HepG2 (cell line): Measurements from ENCODE around the gene CASZ1. TPM values are rescaled to one million over a fixed set of nuclear protein-coding genes. Genes with fewer than 3 reads are reported as not detected.

ENCODE experiments used
- CCDC6 ChIP-seq: sonication (generic); formaldehyde crosslinking; IDR thresholded peaks from 2 replicates; pipeline ENCODE4 v1.8.1; 2022; ENCODE audit warnings: mild to moderate bottlenecking, missing genetic modification reagents, moderate library complexity
- KLF6 ChIP-seq: IDR thresholded peaks from 2 replicates; pipeline ENCODE4 v1.8.0; 2016; ENCODE audit warnings: missing biosample characterization, missing genetic modification reagents
- PLRG1 ChIP-seq: fragments of 450-650 bp; conservative IDR thresholded peaks from 2 replicates; pipeline ENCODE4 v1.6.1; 2016
- PTBP1 ChIP-seq: fragments of 200-400 bp; formaldehyde crosslinking; IDR thresholded peaks from 2 replicates; pipeline ENCODE4 v1.6.1; 2018; ENCODE audit warnings: low read length, low read depth; ENCODE audit not compliant: poor library complexity, severe bottlenecking
- RFX5 ChIP-seq: IDR thresholded peaks from 2 replicates; pipeline ENCODE4 v1.6.1; 2011; ENCODE audit warnings: low read depth, low read length, improper control_type of control experiment
- SIX4 ChIP-seq: sonication (generic); formaldehyde crosslinking; IDR thresholded peaks from 2 replicates; pipeline ENCODE4 v1.4.0; 2020; ENCODE audit warnings: missing genetic modification reagents
- TARDBP ChIP-seq: sonication (generic); formaldehyde crosslinking; IDR thresholded peaks from 2 replicates; pipeline ENCODE4 v1.8.0; 2022; ENCODE audit warnings: mild to moderate bottlenecking, missing genetic modification reagents
- ZFP36L1 ChIP-seq: sonication (generic); formaldehyde crosslinking; IDR thresholded peaks from 2 replicates; pipeline ENCODE4 v1.8.0; 2022; ENCODE audit warnings: mild to moderate bottlenecking, missing genetic modification reagents, moderate library complexity
- ZMYM3 ChIP-seq: sonication (generic); formaldehyde crosslinking; IDR thresholded peaks from 2 replicates; pipeline ENCODE4 v1.5.1; 2020; ENCODE audit warnings: mild to moderate bottlenecking, missing genetic modification reagents
- ZNF616 ChIP-seq: sonication (generic); formaldehyde crosslinking; IDR thresholded peaks from 2 replicates; pipeline ENCODE4 v1.5.0; 2020; ENCODE audit warnings: low read depth, mild to moderate bottlenecking, missing genetic modification reagents
- ZNF790 ChIP-seq: sonication (generic); formaldehyde crosslinking; IDR thresholded peaks from 2 replicates; pipeline ENCODE4 v1.8.0; 2022; ENCODE audit warnings: missing genetic modification reagents, mild to moderate bottlenecking, borderline replicate concordance
- polyA plus RNA-seq, 8 experiments: library from polyadenylated mRNA; depleted of rRNA in 3 of 8; stranded (reverse) in 7 of 8; unstranded in 1 of 8; fragments of >200 nt; fragmentation: Illumina TruSeq in 4 of 8; extraction: Trizol in 4 of 8; gene quantifications; 2 replicates each; pipeline versions ENCODE4 v1.2.1 to v1.2.3, GENCODE V29; 2011 to 2016; ENCODE audit warnings: low read depth in 4 of 8, missing spikeins in 1 of 8, mixed read lengths in 1 of 8; ENCODE audit not compliant: insufficient read depth in 1 of 8
- total RNA-seq, 5 experiments: library from RNA; depleted of rRNA; stranded (reverse); fragments of >200 nt; fragmentation: Illumina TruSeq; extraction: Trizol; gene quantifications; 2 replicates each; pipeline ENCODE4 v1.2.3, GENCODE V29; 2016; ENCODE audit warnings: low read depth in 1 of 5
- TF ChIP-seq, protein P1 (sequence below): sonication (generic); formaldehyde crosslinking; IDR thresholded peaks from 2 replicates; pipeline ENCODE4 v1.9.0; 2021; ENCODE audit warnings: mild to moderate bottlenecking, missing genetic modification reagents
- TF ChIP-seq, protein P2 (sequence below): sonication (generic); formaldehyde crosslinking; IDR thresholded peaks from 2 replicates; pipeline ENCODE4 v1.8.0; 2022; ENCODE audit warnings: missing genetic modification reagents, mild to moderate bottlenecking, moderate library complexity, borderline replicate concordance
- TF ChIP-seq, protein P3 (sequence below): sonication (generic); formaldehyde crosslinking; IDR thresholded peaks from 2 replicates; pipeline ENCODE4 v1.5.0; 2020; ENCODE audit warnings: missing genetic modification reagents, mild to moderate bottlenecking, borderline replicate concordance
- TF ChIP-seq, protein P4 (sequence below): sonication (generic); formaldehyde crosslinking; IDR thresholded peaks from 2 replicates; pipeline ENCODE4 v1.9.0; 2021; ENCODE audit warnings: missing genetic modification reagents, borderline replicate concordance

CASZ1 gene
- total and polyA plus RNA-seq, 2 of the 13 experiments (the other 11 are each of a cell fraction or from before 2014, with no cell fraction given), result 1.9 to 3.7 TPM

DNA sequence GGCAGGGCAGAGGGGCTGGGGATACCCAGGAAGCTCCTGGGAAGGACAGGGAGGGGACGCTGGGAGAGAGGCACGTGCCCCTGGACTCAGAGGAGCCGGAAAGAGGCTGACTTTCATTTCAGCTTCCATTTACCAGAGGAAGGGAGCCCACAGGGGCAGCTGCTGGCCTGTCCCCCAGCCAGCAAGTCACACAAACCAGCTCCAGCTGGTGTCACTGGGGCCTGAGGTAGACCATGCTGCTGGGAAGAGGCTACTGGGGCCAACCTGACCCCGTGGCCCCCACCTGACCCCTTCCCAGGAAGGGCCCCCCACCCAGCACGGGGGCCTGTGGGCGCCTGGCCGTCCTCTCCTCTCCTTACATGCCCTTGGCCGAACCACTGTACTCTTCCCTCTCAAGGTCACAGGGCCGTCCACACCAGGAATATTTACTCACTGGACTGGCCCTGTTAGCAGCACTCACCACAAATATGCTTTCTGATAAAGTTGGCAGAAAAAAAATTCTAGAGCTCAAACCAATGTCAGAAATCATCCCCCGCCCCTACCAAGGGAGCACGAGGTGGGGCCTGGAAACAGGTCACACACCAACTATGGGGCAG lies 110.5 kb downstream of the CASZ1 start (continued):
- TF ChIP-seq ZNF616 (CRISPR knock-in tag) (no peak), RFX5 (no peak), ZMYM3 (CRISPR knock-in tag) (peak; percentile 46; the same call in 1 of the 2 replicates), ZFP36L1 (no peak), CCDC6 (CRISPR knock-in tag) (no peak; the same call in 1 of the 2 replicates), PLRG1 (no peak), SIX4 (CRISPR knock-in tag) (peak; percentile 35; the same call in 1 of the 2 replicates), KLF6 (CRISPR knock-in tag) (0 out of 2 replicates have a peak, but pooled peaks have one; percentile 13), PTBP1 (no peak), ZNF790 (CRISPR knock-in tag) (no peak), TARDBP (CRISPR knock-in tag) (peak; percentile 33; the same call in 1 of the 2 replicates)
- TF ChIP-seq, protein P1, sequence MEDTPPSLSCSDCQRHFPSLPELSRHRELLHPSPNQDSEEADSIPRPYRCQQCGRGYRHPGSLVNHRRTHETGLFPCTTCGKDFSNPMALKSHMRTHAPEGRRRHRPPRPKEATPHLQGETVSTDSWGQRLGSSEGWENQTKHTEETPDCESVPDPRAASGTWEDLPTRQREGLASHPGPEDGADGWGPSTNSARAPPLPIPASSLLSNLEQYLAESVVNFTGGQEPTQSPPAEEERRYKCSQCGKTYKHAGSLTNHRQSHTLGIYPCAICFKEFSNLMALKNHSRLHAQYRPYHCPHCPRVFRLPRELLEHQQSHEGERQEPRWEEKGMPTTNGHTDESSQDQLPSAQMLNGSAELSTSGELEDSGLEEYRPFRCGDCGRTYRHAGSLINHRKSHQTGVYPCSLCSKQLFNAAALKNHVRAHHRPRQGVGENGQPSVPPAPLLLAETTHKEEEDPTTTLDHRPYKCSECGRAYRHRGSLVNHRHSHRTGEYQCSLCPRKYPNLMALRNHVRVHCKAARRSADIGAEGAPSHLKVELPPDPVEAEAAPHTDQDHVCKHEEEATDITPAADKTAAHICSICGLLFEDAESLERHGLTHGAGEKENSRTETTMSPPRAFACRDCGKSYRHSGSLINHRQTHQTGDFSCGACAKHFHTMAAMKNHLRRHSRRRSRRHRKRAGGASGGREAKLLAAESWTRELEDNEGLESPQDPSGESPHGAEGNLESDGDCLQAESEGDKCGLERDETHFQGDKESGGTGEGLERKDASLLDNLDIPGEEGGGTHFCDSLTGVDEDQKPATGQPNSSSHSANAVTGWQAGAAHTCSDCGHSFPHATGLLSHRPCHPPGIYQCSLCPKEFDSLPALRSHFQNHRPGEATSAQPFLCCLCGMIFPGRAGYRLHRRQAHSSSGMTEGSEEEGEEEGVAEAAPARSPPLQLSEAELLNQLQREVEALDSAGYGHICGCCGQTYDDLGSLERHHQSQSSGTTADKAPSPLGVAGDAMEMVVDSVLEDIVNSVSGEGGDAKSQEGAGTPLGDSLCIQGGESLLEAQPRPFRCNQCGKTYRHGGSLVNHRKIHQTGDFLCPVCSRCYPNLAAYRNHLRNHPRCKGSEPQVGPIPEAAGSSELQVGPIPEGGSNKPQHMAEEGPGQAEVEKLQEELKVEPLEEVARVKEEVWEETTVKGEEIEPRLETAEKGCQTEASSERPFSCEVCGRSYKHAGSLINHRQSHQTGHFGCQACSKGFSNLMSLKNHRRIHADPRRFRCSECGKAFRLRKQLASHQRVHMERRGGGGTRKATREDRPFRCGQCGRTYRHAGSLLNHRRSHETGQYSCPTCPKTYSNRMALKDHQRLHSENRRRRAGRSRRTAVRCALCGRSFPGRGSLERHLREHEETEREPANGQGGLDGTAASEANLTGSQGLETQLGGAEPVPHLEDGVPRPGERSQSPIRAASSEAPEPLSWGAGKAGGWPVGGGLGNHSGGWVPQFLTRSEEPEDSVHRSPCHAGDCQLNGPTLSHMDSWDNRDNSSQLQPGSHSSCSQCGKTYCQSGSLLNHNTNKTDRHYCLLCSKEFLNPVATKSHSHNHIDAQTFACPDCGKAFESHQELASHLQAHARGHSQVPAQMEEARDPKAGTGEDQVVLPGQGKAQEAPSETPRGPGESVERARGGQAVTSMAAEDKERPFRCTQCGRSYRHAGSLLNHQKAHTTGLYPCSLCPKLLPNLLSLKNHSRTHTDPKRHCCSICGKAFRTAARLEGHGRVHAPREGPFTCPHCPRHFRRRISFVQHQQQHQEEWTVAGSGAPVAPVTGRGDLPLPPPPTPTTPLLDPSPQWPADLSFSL, result no peak
- TF ChIP-seq, protein P2, sequence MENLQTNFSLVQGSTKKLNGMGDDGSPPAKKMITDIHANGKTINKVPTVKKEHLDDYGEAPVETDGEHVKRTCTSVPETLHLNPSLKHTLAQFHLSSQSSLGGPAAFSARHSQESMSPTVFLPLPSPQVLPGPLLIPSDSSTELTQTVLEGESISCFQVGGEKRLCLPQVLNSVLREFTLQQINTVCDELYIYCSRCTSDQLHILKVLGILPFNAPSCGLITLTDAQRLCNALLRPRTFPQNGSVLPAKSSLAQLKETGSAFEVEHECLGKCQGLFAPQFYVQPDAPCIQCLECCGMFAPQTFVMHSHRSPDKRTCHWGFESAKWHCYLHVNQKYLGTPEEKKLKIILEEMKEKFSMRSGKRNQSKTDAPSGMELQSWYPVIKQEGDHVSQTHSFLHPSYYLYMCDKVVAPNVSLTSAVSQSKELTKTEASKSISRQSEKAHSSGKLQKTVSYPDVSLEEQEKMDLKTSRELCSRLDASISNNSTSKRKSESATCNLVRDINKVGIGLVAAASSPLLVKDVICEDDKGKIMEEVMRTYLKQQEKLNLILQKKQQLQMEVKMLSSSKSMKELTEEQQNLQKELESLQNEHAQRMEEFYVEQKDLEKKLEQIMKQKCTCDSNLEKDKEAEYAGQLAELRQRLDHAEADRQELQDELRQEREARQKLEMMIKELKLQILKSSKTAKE (CRISPR knock-in tag), result peak; percentile 89
- TF ChIP-seq, protein P3, sequence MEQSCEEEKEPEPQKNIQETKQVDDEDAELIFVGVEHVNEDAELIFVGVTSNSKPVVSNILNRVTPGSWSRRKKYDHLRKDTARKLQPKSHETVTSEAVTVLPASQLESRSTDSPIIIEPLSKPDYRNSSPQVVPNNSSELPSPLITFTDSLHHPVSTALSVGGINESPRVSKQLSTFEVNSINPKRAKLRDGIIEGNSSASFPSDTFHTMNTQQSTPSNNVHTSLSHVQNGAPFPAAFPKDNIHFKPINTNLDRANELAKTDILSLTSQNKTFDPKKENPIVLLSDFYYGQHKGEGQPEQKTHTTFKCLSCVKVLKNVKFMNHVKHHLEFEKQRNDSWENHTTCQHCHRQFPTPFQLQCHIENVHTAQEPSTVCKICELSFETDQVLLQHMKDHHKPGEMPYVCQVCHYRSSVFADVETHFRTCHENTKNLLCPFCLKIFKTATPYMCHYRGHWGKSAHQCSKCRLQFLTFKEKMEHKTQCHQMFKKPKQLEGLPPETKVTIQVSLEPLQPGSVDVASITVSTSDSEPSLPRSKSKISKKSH (CRISPR knock-in tag), result no peak
- TF ChIP-seq, protein P4, sequence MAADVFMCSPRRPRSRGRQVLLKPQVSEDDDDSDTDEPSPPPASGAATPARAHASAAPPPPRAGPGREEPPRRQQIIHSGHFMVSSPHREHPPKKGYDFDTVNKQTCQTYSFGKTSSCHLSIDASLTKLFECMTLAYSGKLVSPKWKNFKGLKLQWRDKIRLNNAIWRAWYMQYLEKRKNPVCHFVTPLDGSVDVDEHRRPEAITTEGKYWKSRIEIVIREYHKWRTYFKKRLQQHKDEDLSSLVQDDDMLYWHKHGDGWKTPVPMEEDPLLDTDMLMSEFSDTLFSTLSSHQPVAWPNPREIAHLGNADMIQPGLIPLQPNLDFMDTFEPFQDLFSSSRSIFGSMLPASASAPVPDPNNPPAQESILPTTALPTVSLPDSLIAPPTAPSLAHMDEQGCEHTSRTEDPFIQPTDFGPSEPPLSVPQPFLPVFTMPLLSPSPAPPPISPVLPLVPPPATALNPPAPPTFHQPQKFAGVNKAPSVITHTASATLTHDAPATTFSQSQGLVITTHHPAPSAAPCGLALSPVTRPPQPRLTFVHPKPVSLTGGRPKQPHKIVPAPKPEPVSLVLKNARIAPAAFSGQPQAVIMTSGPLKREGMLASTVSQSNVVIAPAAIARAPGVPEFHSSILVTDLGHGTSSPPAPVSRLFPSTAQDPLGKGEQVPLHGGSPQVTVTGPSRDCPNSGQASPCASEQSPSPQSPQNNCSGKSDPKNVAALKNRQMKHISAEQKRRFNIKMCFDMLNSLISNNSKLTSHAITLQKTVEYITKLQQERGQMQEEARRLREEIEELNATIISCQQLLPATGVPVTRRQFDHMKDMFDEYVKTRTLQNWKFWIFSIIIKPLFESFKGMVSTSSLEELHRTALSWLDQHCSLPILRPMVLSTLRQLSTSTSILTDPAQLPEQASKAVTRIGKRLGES (CRISPR knock-in tag), result no peak
